ENCODE results near the gene GUCA1C. TPM values are rescaled to one million over a fixed set of nuclear protein-coding genes. Genes with fewer than 3 reads are reported as not detected.

GUCA1C gene
- total RNA-seq, 1 donor from 2014 or later = 0.23 TPM

GRCh38 chr3:108887777-108888176 lies 65.9 kb downstream of the GUCA1C start:
- H3K4me3 ChIP-seq (ENCODE audit: low read depth, low read length) = no peak overlapping the region
- DNase-seq (ENCODE audit: low read depth) = no peak
- no peak for TF ChIP-seq CTCF (conservative IDR thresholded peaks at IDR 0.05; ENCODE audit: low read depth, low read length)

GRCh38 chr3:108887121-108887520 lies 66.6 kb downstream of the GUCA1C start:
- no peak for TF ChIP-seq CTCF (conservative IDR thresholded peaks at IDR 0.05; ENCODE audit: low read depth, low read length)
- no peak overlapping the region for H3K4me3 ChIP-seq (ENCODE audit: low read depth, low read length)
- DNase-seq (ENCODE audit: low read depth) = no peak

- no peak for TF ChIP-seq CTCF (conservative IDR thresholded peaks at IDR 0.05; ENCODE audit: low read depth, low read length)
- DNase-seq (ENCODE audit: low read depth) = no peak
- H3K4me3 ChIP-seq (ENCODE audit: low read depth, low read length) = no peak overlapping the region
Observed at GRCh38 chr3:108883373-108883772, 70.3 kb downstream of the GUCA1C start.

- no peak for DNase-seq (ENCODE audit: low read depth)
- TF ChIP-seq CTCF (conservative IDR thresholded peaks at IDR 0.05; ENCODE audit: low read depth, low read length) = no peak
- no peak overlapping the region for H3K4me3 ChIP-seq (ENCODE audit: low read depth, low read length)
Observed at GRCh38 chr3:108882762-108883161, 70.9 kb downstream of the GUCA1C start.

GRCh38 chr3:108879915-108880314 lies 73.8 kb downstream of the GUCA1C start:
- no peak overlapping the region for H3K4me3 ChIP-seq (ENCODE audit: low read depth, low read length)
- no peak for TF ChIP-seq CTCF (conservative IDR thresholded peaks at IDR 0.05; ENCODE audit: low read depth, low read length)
- DNase-seq (ENCODE audit: low read depth) = no peak

GRCh38 chr3:108877901-108878300 lies 75.8 kb downstream of the GUCA1C start:
- H3K4me3 ChIP-seq (ENCODE audit: low read depth, low read length) = no peak overlapping the region
- TF ChIP-seq CTCF (conservative IDR thresholded peaks at IDR 0.05; ENCODE audit: low read depth, low read length) = no peak
- no peak for DNase-seq (ENCODE audit: low read depth)

GRCh38 chr3:108863799-108864135 lies 89.9 kb downstream of the GUCA1C start:
- H3K4me3 ChIP-seq (ENCODE audit: low read depth, low read length) = no peak overlapping the region
- no peak for TF ChIP-seq CTCF (conservative IDR thresholded peaks at IDR 0.05; ENCODE audit: low read depth, low read length)
- no peak for DNase-seq (ENCODE audit: low read depth)
